ENCODE results near the gene TMPRSS3. TPM values are rescaled to one million over a fixed set of nuclear protein-coding genes. Genes with fewer than 3 reads are reported as not detected.

TMPRSS3 gene
- total and polyA plus RNA-seq, 8 donors: 3.1 to 11.6 (median 7.9) TPM

DNA sequence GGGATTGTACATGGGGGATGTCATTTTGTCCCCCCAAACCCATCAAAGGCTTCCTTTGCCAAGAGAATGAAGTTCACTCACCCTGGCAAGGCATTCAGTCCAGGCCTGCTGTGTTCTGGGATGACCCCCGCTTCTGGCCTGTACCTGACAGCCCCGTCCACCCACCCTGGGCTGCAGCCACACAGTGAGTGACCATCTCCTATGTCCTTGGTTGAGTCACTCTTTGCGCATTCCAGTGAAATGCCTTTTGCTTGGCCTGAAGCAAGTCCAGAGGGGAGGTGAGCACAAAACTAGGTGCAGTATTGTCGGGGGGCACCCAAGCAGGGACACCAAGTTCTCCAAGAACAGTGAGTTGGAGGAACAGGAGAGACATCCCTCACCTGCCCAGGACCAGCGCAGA lies 10.2 kb downstream of the TMPRSS3 start:
- DNase-seq (peak in 1 of 6 donors; percentile 27), ATAC-seq (no peak), FAIRE-seq (no peak)
- Histone ChIP-seq H3K36me3 (no peaks in the 10 kb centered on the region), H3K4me1 (no peaks in the 10 kb centered on the region), H3K4me3 (no peak overlapping the region), H3K9me3 (no peaks in the 10 kb centered on the region), H3K27me3 (no peaks in the 10 kb centered on the region), H3K27ac (no peak overlapping the region)
- TF ChIP-seq, protein P1, sequence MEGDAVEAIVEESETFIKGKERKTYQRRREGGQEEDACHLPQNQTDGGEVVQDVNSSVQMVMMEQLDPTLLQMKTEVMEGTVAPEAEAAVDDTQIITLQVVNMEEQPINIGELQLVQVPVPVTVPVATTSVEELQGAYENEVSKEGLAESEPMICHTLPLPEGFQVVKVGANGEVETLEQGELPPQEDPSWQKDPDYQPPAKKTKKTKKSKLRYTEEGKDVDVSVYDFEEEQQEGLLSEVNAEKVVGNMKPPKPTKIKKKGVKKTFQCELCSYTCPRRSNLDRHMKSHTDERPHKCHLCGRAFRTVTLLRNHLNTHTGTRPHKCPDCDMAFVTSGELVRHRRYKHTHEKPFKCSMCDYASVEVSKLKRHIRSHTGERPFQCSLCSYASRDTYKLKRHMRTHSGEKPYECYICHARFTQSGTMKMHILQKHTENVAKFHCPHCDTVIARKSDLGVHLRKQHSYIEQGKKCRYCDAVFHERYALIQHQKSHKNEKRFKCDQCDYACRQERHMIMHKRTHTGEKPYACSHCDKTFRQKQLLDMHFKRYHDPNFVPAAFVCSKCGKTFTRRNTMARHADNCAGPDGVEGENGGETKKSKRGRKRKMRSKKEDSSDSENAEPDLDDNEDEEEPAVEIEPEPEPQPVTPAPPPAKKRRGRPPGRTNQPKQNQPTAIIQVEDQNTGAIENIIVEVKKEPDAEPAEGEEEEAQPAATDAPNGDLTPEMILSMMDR (IDR thresholded peaks at IDR 0.05): no peak
- WGBS, 2 donors: 88 to 96% methylated on average over 5 of the region's 5 CpGs
- intact Hi-C loops (cut with DNase I): loop anchor here in 1 of 3 donors (10.0 kb wide), 1 partner anchor 61 kb away; no protein-coding TSS in a partner anchor

DNA sequence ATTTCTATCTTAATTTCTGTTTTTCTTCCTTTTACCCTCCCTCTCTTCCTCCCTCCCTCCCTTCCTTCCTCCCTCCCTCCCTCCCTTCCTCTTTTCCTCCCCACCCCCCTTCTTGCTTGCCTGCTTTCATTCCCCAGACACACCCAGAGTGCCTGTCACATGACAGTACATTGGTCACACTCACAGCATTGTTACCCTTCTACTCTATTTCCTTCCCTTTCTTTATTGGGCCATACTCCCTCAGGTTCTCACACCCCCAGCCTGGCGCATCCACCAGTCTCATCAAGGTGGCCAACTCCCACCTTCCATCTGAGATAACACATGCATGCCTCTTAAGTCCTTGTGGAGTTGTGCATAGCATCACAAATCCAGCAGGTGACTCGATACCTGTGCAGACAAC lies 10.9 kb downstream of the TMPRSS3 start:
- H3K4me3 ChIP-seq: no peak overlapping the region
- FAIRE-seq (no peak), DNase-seq (peak in 1 of 6 donors; percentile 2), ATAC-seq (no peak)
- TF ChIP-seq, protein P1 (IDR thresholded peaks at IDR 0.05): no peak
- no peaks in the 10 kb centered on the region for H3K9me3 ChIP-seq
- no peaks in the 10 kb centered on the region for H3K27me3 ChIP-seq
- 86 to 93% methylated on average over 2 of the region's 2 CpGs for WGBS, 2 donors
- H3K4me1 ChIP-seq: no peaks in the 10 kb centered on the region
- no peaks in the 10 kb centered on the region for H3K36me3 ChIP-seq
- no peak overlapping the region for H3K27ac ChIP-seq
- intact Hi-C loops (cut with DNase I): loop anchor here in 1 of 3 donors (10.0 kb wide), 1 partner anchor 60 kb away; no protein-coding TSS in a partner anchor

DNA sequence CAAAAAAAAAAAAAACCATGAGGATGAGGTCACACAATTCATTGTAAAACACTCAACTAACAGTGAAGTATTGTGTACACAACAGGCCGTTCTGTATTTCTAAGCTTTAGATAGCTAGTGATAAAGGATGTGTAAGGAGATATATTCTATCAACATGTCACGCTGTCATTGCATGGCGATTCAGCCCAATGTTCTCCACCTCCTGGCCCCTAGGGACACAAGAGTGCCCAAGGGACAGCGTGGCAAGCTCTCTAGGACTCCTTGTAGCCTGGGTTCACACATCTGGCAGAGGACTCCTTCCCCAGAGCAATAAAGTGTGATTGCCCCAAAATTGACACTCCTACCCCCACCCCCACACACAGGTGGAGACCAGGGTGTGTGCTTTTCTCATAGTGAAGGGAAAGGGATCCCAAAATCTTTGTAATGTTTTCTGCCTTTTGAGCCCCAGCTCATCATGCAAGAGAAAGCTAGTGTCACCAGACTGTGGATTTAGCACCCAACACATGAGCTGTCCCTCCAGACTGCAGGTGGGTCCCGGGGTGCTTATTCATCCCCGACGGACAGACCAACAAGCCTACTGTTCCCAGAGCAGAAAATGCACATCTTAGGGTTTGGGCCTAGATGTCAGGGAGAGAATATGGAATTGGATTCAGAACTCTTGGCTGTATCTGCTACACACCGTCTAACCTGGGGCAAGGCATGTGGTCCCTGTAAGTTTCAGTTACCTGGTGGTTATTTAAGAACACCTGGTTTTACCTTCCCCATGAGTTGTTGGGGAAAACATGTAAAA lies 11.5 kb downstream of the TMPRSS3 start:
- intact Hi-C loops (cut with DNase I): loop anchor here in 1 of 3 donors (10.0 kb wide), 1 partner anchor 60 kb away; no protein-coding TSS in a partner anchor
- no peaks in the 10 kb centered on the region for H3K4me1 ChIP-seq
- FAIRE-seq (no peak), ATAC-seq (no peak), DNase-seq (peak in 2 of 6 donors; percentile 3)
- H3K27me3 ChIP-seq: no peaks in the 10 kb centered on the region
- no peak overlapping the region for H3K27ac ChIP-seq
- no peaks in the 10 kb centered on the region for H3K9me3 ChIP-seq
- 73 to 81% methylated on average over 8 of the region's 8 CpGs for WGBS, 2 donors
- no peak overlapping the region for H3K4me3 ChIP-seq
- TF ChIP-seq, protein P1 (IDR thresholded peaks at IDR 0.05): no peak
- H3K36me3 ChIP-seq: no peaks in the 10 kb centered on the region

DNA sequence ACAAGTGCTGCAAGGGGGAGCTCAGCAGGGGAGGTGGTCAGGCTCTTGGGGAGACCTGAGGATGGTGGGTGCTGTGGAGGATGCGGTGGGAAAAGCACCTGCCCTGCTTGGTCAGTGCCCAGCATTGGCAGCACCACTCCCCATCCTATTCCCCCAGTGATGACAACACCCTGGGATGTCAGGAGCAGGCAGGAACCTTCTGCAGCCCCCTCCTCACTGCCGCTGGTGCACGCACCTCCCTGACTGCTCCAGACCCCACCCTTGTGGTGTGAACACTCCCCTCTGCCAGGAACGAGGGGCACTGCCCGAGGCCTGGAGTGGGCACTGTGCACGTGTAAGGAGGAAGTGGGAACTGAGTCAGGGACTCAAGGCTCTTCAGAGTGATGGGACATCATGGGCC lies 12.5 kb downstream of the TMPRSS3 start:
- 67 to 83% methylated on average over 6 of the region's 6 CpGs for WGBS, 2 donors
- DNase-seq: no peak
- FAIRE-seq: no peak

More for the DNA sequence above, 12.5 kb downstream of the TMPRSS3 start:
- ATAC-seq: no peak
- TF ChIP-seq, protein P1 (IDR thresholded peaks at IDR 0.05): no peak
- Histone ChIP-seq H3K4me1 (no peaks in the 10 kb centered on the region), H3K27ac (no peak overlapping the region), H3K27me3 (no peaks in the 10 kb centered on the region), H3K9me3 (no peaks in the 10 kb centered on the region), H3K36me3 (no peaks in the 10 kb centered on the region), H3K4me3 (no peak overlapping the region)
- intact Hi-C loops (cut with DNase I): loop anchor here in 1 of 3 donors (10.0 kb wide), 1 partner anchor 59 kb away; no protein-coding TSS in a partner anchor
